Mesodermal cell (in vitro differentiated cells): ENCODE data around the gene DAND5.
"Not testable (repeated sequence)": the region's sequence is repeated elsewhere in the genome, so short reads cannot be mapped to it uniquely, and the experiment has no call there.

ENCODE experiments used
- H3K27ac ChIP-seq: 2 replicates; pipeline ENCODE4 v1.7.0; 2013; ENCODE audit warnings: mild to moderate bottlenecking, low read depth, low read length, moderate library complexity; ENCODE audit not compliant: severe bottlenecking
- H3K36me3 ChIP-seq: 2 replicates; pipeline ENCODE4 v1.7.1; 2013; ENCODE audit warnings: mild to moderate bottlenecking, low read length, moderate library complexity; ENCODE audit not compliant: control insufficient read depth, insufficient read depth
- H3K4me1 ChIP-seq: one replicate; pipeline ENCODE4 v1.7.1; 2013; ENCODE audit warnings: mild to moderate bottlenecking, low read length; ENCODE audit not compliant: insufficient read depth, control insufficient read depth, poor library complexity, severe bottlenecking
- H3K4me3 ChIP-seq: 2 replicates; pipeline ENCODE4 v1.7.0; 2013; ENCODE audit warnings: low read length, control low read depth, mild to moderate bottlenecking; ENCODE audit not compliant: insufficient read depth, poor library complexity, severe bottlenecking; ENCODE audit errors: extremely low read depth
- H3K9me3 ChIP-seq: 2 replicates; pipeline ENCODE4 v1.7.1; 2013; ENCODE audit warnings: mild to moderate bottlenecking, low read length, moderate library complexity; ENCODE audit not compliant: control insufficient read depth
- WGBS, 2 experiments: methylation state at CpG; one replicate each; pipeline ENCODE4 v1.1.5; 2013; ENCODE audit warnings: missing lambda C conversion rate in 2 of 2; ENCODE audit not compliant: insufficient coverage in 2 of 2; 5-methylcytosine and 5-hydroxymethylcytosine counted together

Gene DAND5

GRCh38 chr19:12955575-12955974 is 13.8 kb upstream of the DAND5 start:
- H3K4me1 ChIP-seq, H3K9me3 ChIP-seq: not testable (repeated sequence)
- WGBS, 2 experiments, result 87 to 100% methylated on average over 5 to 6 of the region's 9 CpGs
- Histone ChIP-seq H3K4me3 (peak overlapping the region; percentile 79), H3K36me3 (peaks cover 49% of the 10 kb centered on the region), H3K27ac (peak overlapping the region; percentile 10)

GRCh38 chr19:12955996-12956395 is 13.4 kb upstream of the DAND5 start:
- WGBS, 2 experiments, result 66 to 69% methylated on average over 11 to 12 of the region's 12 CpGs
- H3K9me3 ChIP-seq, result no peaks in the 10 kb centered on the region
- H3K27ac ChIP-seq, result peak overlapping the region; percentile 10

GRCh38 chr19:12956446-12957388 is 12.7 kb upstream of the DAND5 start, which contains the start of gene GADD45GIP1:
GADD45GIP1 (minus strand) TSS chr19:12957223; CDS start chr19:12957212, 11 bp downstream.
- Histone ChIP-seq H3K36me3 (peaks cover 38% of the 10 kb centered on the region), H3K27ac (peak within 1 kb of the TSS; percentile 79), H3K4me3 (peak within 1 kb of the TSS; percentile 79), H3K4me1 (peaks cover 9% of the 10 kb centered on the region), H3K9me3 (no peaks in the 10 kb centered on the region)
- WGBS, 2 experiments, result 2 to 4% methylated on average over 72 to 73 of the region's 84 CpGs

More at GRCh38 chr19:12955996-12956395, 13.4 kb upstream of the DAND5 start:
- peak overlapping the region; percentile 79 for H3K4me3 ChIP-seq
- H3K4me1 ChIP-seq, result peaks cover 9% of the 10 kb centered on the region
- H3K36me3 ChIP-seq, result peaks cover 45% of the 10 kb centered on the region

- H3K9me3 ChIP-seq, H3K4me1 ChIP-seq: not testable (repeated sequence)
- Histone ChIP-seq H3K27ac (peak overlapping the region; percentile 79), H3K36me3 (peaks cover 30% of the 10 kb centered on the region), H3K4me3 (peak overlapping the region; percentile 79)
- 86 to 89% methylated on average over 17 to 20 of the region's 31 CpGs for WGBS, 2 experiments
Observed at GRCh38 chr19:12957389-12957952, 11.9 kb upstream of the DAND5 start.

- Histone ChIP-seq H3K4me1 (peaks cover 4% of the 10 kb centered on the region), H3K4me3 (no peak overlapping the region), H3K36me3 (peaks cover 12% of the 10 kb centered on the region), H3K27ac (no peak overlapping the region), H3K9me3 (no peaks in the 10 kb centered on the region)
- WGBS, 2 experiments, result 79 to 90% methylated on average over 4 to 5 of the region's 6 CpGs
Observed at GRCh38 chr19:12959481-12959880, 9.9 kb upstream of the DAND5 start.

GRCh38 chr19:12965017-12965811 is 4.2 kb upstream of the DAND5 start:
- 4 to 5% methylated on average over 32 to 33 of the region's 34 CpGs for WGBS, 2 experiments

GRCh38 chr19:12965812-12966135 is 3.6 kb upstream of the DAND5 start:
- Histone ChIP-seq H3K4me3 (no peak overlapping the region), H3K4me1 (peaks cover 6% of the 10 kb centered on the region), H3K36me3 (no peaks in the 10 kb centered on the region), H3K27ac (no peak overlapping the region), H3K9me3 (no peaks in the 10 kb centered on the region)
- 91 to 93% methylated on average over 5 of the region's 8 CpGs for WGBS, 2 experiments

More at GRCh38 chr19:12965017-12965811, 4.2 kb upstream of the DAND5 start:
- H3K9me3 ChIP-seq, result no peaks in the 10 kb centered on the region
- no peak overlapping the region for H3K27ac ChIP-seq
- H3K4me3 ChIP-seq, result peak overlapping the region; percentile 25
- H3K4me1 ChIP-seq, result peaks cover 6% of the 10 kb centered on the region
- no peaks in the 10 kb centered on the region for H3K36me3 ChIP-seq

- Histone ChIP-seq H3K9me3 (no peaks in the 10 kb centered on the region), H3K4me3 (no peak overlapping the region), H3K4me1 (peaks cover 6% of the 10 kb centered on the region), H3K36me3 (no peaks in the 10 kb centered on the region), H3K27ac (no peak overlapping the region)
- 98 to 100% methylated on average over 3 to 4 of the region's 5 CpGs for WGBS, 2 experiments
Observed at GRCh38 chr19:12967907-12968306, 1.5 kb upstream of the DAND5 start.

GRCh38 chr19:12970070-12970820 is 869 bp downstream of the DAND5 start:
- H3K9me3 ChIP-seq, result no peaks in the 10 kb centered on the region
- H3K27ac ChIP-seq, result no peak overlapping the region
- H3K36me3 ChIP-seq, result no peaks in the 10 kb centered on the region
- H3K4me3 ChIP-seq, result no peak overlapping the region
- 89 to 98% methylated on average over 4 to 7 of the region's 7 CpGs for WGBS, 2 experiments
- H3K4me1 ChIP-seq, result peaks cover 5% of the 10 kb centered on the region

GRCh38 chr19:12973236-12973635 is 3.9 kb downstream of the DAND5 start:
- Histone ChIP-seq H3K36me3 (no peaks in the 10 kb centered on the region), H3K4me1 (no peaks in the 10 kb centered on the region), H3K4me3 (no peak overlapping the region), H3K27ac (no peak overlapping the region), H3K9me3 (no peaks in the 10 kb centered on the region)
- 93 to 94% methylated on average over 13 to 16 of the region's 16 CpGs for WGBS, 2 experiments
